DND-41 (cell line): Measurements from ENCODE around the gene NDUFS6.

Experiments
- ATAC-seq: fragments of 200-7000 bp; cut with Tn5 transposase; 3 replicates; pipeline ENCODE4 v1.9.1; 2021; ENCODE audit warnings: low read depth; ENCODE audit not compliant: insufficient read depth
- DNase-seq: peaks from one replicate; pipeline ENCODE4 v3.0.0-alpha.2; 2020
- H2AFZ ChIP-seq: 2 replicates; pipeline ENCODE4 v1.6.0; 2012; ENCODE audit warnings: low read depth, low read length
- H3K27ac ChIP-seq: 2 replicates; pipeline ENCODE4 v1.5.1; 2012; ENCODE audit warnings: low read length, inconsistent platforms
- H3K27me3 ChIP-seq: fragments of 200-600 bp; sonication (generic); 2 replicates; pipeline ENCODE4 v1.6.0; 2012; ENCODE audit warnings: low read length, mild to moderate bottlenecking, inconsistent platforms; ENCODE audit not compliant: insufficient read depth, poor library complexity
- H3K36me3 ChIP-seq: 2 replicates; pipeline ENCODE4 v1.5.1; 2012; ENCODE audit warnings: low read length, inconsistent platforms; ENCODE audit not compliant: insufficient read depth
- H3K4me1 ChIP-seq: 2 replicates; pipeline ENCODE4 v1.5.1; 2012; ENCODE audit warnings: mild to moderate bottlenecking, low read length; ENCODE audit not compliant: insufficient read depth
- H3K4me2 ChIP-seq: 2 replicates; pipeline ENCODE4 v1.6.0; 2012; ENCODE audit warnings: mild to moderate bottlenecking, moderate library complexity, low read length, inconsistent platforms; ENCODE audit not compliant: insufficient read depth
- H3K4me3 ChIP-seq, 2 experiments: fragments of 200-600 bp in 1 of 2; shearing (Covaris generic) in 1 of 2; 2 replicates each; pipeline ENCODE4 v1.5.1; 2012 to 2016; ENCODE audit warnings: inconsistent platforms in 2 of 2, low read length in 2 of 2, mild to moderate bottlenecking in 2 of 2, low read depth in 1 of 2, moderate library complexity in 1 of 2
- H3K79me2 ChIP-seq: 2 replicates; pipeline ENCODE4 v1.6.0; 2012; ENCODE audit warnings: low read length, inconsistent platforms; ENCODE audit not compliant: insufficient read depth
- H3K9ac ChIP-seq: 2 replicates; pipeline ENCODE4 v1.6.0; 2012; ENCODE audit warnings: low read depth, mild to moderate bottlenecking, inconsistent platforms, low read length, moderate library complexity
- H3K9me3 ChIP-seq: 2 replicates; pipeline ENCODE4 v1.5.1; 2012; ENCODE audit warnings: low read length, moderate library complexity, mild to moderate bottlenecking, inconsistent platforms; ENCODE audit not compliant: insufficient read depth, severe bottlenecking
- H4K20me1 ChIP-seq: 2 replicates; pipeline ENCODE4 v1.6.0; 2012; ENCODE audit warnings: low read length; ENCODE audit not compliant: insufficient read depth
- EZH2 ChIP-seq: IDR thresholded peaks from 3 replicates; pipeline ENCODE4 v1.6.1; 2012; ENCODE audit warnings: borderline replicate concordance, low read depth, mild to moderate bottlenecking, moderate library complexity, low read length, inconsistent platforms; ENCODE audit not compliant: severe bottlenecking
- TF ChIP-seq, protein P1 (sequence below): IDR thresholded peaks from 2 replicates; pipeline ENCODE4 v1.5.1; 2012; ENCODE audit warnings: borderline replicate concordance, low read length, moderate library complexity, mild to moderate bottlenecking; ENCODE audit not compliant: poor library complexity, severe bottlenecking; ENCODE audit errors: extremely low read depth

Gene NDUFS6

DNA sequence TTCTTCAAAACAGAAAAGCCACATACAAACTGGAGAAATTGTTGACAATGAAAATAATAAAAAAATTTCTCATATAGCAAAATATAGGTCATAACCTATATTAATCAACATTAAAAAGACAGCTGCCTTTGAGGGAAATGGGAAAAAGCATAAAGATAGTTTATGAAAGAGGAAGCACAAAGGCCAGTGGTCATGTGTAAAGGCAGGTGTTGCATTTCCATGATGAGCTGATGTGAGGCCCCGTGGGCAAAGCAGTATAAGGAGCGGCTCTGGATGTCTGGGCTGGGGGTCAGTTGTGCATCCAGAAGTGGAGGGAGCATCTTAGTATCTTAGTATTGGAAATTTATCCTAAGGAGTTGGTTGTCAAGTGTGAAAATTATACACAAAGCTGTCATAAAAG is 18.3 kb downstream of the NDUFS6 start:
- peaks cover 13% of the 10 kb centered on the region for H4K20me1 ChIP-seq
- no peak overlapping the region for H3K9ac ChIP-seq
- H2AFZ ChIP-seq: no peak overlapping the region
- no peaks in the 10 kb centered on the region for H3K27me3 ChIP-seq
- peaks cover 90% of the 10 kb centered on the region for H3K36me3 ChIP-seq
- no peaks in the 10 kb centered on the region for H3K4me1 ChIP-seq
- ATAC-seq: no peak
- TF ChIP-seq EZH2: no peak
- TF ChIP-seq, protein P1, sequence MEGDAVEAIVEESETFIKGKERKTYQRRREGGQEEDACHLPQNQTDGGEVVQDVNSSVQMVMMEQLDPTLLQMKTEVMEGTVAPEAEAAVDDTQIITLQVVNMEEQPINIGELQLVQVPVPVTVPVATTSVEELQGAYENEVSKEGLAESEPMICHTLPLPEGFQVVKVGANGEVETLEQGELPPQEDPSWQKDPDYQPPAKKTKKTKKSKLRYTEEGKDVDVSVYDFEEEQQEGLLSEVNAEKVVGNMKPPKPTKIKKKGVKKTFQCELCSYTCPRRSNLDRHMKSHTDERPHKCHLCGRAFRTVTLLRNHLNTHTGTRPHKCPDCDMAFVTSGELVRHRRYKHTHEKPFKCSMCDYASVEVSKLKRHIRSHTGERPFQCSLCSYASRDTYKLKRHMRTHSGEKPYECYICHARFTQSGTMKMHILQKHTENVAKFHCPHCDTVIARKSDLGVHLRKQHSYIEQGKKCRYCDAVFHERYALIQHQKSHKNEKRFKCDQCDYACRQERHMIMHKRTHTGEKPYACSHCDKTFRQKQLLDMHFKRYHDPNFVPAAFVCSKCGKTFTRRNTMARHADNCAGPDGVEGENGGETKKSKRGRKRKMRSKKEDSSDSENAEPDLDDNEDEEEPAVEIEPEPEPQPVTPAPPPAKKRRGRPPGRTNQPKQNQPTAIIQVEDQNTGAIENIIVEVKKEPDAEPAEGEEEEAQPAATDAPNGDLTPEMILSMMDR: no peak
- no peak overlapping the region for H3K27ac ChIP-seq
- DNase-seq: no peak
- H3K4me2 ChIP-seq: no peak overlapping the region
- H3K4me3 ChIP-seq: no peak overlapping the region
- H3K9me3 ChIP-seq: no peaks in the 10 kb centered on the region
- no peaks in the 10 kb centered on the region for H3K79me2 ChIP-seq

DNA sequence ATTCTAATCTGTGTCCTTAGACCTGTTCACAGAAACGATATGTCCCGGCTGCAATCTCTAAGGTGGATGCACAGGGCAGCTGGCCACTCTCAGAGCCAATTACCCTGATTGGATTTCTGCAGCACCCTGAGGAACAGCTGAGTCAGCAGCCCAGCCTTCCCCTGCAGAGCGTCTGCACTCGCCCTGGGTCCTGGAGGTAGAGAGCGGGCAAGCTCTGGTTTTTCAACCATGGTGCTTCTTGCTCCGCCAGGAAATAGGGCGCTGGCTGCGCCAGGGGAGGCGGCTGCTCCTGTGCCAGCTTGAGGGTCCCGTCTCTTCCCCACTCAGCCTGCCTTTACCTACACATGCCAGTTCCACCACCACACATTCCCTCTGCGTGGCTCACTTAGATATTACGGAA is 19.2 kb downstream of the NDUFS6 start:
- TF ChIP-seq EZH2: no peak
- TF ChIP-seq, protein P1: no peak
- peaks cover 11% of the 10 kb centered on the region for H4K20me1 ChIP-seq
- H3K9ac ChIP-seq: no peak overlapping the region
- no peak overlapping the region for H2AFZ ChIP-seq
- H3K4me1 ChIP-seq: no peaks in the 10 kb centered on the region
- DNase-seq (no peak), ATAC-seq (no peak)
- H3K9me3 ChIP-seq: no peaks in the 10 kb centered on the region
- H3K27ac ChIP-seq: no peak overlapping the region
- H3K27me3 ChIP-seq: no peaks in the 10 kb centered on the region
- no peak overlapping the region for H3K4me3 ChIP-seq
- H3K36me3 ChIP-seq: peaks cover 89% of the 10 kb centered on the region
- H3K4me2 ChIP-seq: no peak overlapping the region
- no peaks in the 10 kb centered on the region for H3K79me2 ChIP-seq

DNA sequence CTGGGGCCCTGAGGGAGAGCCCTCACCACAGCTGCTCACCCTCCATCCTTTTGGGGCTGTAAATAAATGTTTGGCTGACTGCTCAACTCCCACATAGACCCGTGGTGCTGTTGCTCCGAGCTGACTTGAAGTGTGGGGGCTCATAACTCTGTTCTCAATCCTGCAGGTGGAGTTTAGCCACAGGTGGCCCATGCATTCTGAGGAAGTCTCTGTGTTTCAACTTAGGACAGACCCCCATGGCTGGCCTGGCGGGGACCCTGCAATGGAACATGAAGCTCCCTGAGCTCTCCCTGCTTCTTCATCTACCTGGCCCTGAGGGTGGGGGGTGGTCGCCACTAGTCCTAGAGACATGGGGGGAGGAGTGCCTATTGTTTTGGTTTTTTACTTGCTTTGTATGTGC is 19.7 kb downstream of the NDUFS6 start:
- no peak for TF ChIP-seq EZH2
- TF ChIP-seq, protein P1: no peak

DNA sequence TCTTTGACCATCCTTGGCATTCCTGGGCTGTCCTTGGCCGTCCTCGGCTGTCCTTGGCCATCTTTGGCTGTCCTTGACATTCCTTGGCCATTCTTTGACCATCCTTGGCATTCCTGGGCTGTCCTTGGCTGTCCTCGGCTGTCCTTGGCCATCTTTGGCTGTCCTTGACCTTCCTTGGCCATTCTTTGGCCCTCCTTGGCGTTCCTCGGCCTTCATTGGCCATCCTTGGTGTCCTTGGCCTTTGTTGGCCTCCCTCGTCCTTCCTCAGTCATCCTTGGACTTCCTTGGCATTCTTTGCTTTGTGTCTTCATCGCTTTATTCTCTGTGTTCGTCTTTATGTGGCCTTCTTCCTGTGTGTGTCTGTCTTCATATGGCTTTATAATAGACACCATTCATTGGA is 20.7 kb downstream of the NDUFS6 start:
- no peak overlapping the region for H3K4me3 ChIP-seq
- H3K9ac ChIP-seq: no peak overlapping the region
- no peak overlapping the region for H2AFZ ChIP-seq
- no peaks in the 10 kb centered on the region for H3K27me3 ChIP-seq
- DNase-seq (no peak), ATAC-seq (no peak)
- H3K4me1 ChIP-seq: no peaks in the 10 kb centered on the region
- peaks cover 10% of the 10 kb centered on the region for H4K20me1 ChIP-seq
- TF ChIP-seq, protein P1: no peak
- no peak for TF ChIP-seq EZH2
- no peak overlapping the region for H3K4me2 ChIP-seq
- H3K27ac ChIP-seq: no peak overlapping the region
- H3K36me3 ChIP-seq: peaks cover 88% of the 10 kb centered on the region
- H3K9me3 ChIP-seq: no peaks in the 10 kb centered on the region
- no peaks in the 10 kb centered on the region for H3K79me2 ChIP-seq

More for the DNA sequence above, 19.7 kb downstream of the NDUFS6 start:
- Histone ChIP-seq H2AFZ (no peak overlapping the region), H3K9me3 (no peaks in the 10 kb centered on the region), H3K79me2 (no peaks in the 10 kb centered on the region), H3K27ac (no peak overlapping the region), H4K20me1 (peaks cover 10% of the 10 kb centered on the region), H3K4me1 (no peaks in the 10 kb centered on the region), H3K9ac (no peak overlapping the region), H3K4me3 (no peak overlapping the region), H3K36me3 (peaks cover 89% of the 10 kb centered on the region), H3K27me3 (no peaks in the 10 kb centered on the region), H3K4me2 (no peak overlapping the region)
- ATAC-seq (no peak), DNase-seq (no peak)
